GM12873 (cell line): ENCODE data around the gene UNK.

Experiments used
- TF ChIP-seq, protein P1 (sequence below): IDR thresholded peaks from 2 replicates; pipeline ENCODE4 v1.5.1; 2012; ENCODE audit warnings: low read depth, mild to moderate bottlenecking, moderate library complexity, low read length, control low read depth; ENCODE audit not compliant: insufficient read depth; ENCODE audit errors: missing control alignments

The UNK gene

DNA sequence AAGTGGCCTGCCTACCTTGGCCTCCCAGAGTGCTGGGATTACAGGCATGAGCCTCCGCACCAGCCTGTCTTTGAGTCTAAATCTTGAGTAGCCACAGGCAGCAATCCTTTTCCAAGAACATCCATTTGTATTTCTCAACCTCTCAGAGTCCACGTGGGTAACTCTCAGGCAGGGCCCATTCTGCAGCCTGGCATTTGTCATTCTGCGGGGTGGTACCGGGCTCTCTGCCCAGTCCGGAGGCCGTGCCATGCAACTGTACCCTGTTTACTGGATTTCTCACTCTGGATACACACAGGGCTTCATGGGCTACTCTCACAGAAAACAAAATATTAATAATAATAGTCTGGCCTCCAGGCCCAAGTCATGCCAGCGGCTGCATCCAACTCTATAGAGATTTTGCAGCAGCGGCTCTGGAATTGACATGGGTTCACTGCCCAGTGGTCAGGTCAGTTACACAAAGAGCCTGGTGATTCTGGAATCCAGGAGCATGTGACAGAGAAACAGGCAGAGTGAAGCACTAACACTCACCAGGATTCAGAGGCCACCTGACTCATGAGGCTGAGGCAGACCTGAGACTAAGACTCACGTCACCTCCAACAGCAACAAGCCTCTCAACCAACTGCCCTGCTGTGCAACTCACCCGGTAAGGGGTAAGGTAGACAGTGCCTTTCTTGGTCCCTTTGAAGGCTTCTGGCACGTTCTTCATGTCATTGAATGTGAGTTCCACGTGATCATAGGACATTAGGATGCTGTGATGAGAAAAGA, 66.5 kb downstream of the UNK start:
- TF ChIP-seq, protein P1, sequence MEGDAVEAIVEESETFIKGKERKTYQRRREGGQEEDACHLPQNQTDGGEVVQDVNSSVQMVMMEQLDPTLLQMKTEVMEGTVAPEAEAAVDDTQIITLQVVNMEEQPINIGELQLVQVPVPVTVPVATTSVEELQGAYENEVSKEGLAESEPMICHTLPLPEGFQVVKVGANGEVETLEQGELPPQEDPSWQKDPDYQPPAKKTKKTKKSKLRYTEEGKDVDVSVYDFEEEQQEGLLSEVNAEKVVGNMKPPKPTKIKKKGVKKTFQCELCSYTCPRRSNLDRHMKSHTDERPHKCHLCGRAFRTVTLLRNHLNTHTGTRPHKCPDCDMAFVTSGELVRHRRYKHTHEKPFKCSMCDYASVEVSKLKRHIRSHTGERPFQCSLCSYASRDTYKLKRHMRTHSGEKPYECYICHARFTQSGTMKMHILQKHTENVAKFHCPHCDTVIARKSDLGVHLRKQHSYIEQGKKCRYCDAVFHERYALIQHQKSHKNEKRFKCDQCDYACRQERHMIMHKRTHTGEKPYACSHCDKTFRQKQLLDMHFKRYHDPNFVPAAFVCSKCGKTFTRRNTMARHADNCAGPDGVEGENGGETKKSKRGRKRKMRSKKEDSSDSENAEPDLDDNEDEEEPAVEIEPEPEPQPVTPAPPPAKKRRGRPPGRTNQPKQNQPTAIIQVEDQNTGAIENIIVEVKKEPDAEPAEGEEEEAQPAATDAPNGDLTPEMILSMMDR, result no peak

DNA sequence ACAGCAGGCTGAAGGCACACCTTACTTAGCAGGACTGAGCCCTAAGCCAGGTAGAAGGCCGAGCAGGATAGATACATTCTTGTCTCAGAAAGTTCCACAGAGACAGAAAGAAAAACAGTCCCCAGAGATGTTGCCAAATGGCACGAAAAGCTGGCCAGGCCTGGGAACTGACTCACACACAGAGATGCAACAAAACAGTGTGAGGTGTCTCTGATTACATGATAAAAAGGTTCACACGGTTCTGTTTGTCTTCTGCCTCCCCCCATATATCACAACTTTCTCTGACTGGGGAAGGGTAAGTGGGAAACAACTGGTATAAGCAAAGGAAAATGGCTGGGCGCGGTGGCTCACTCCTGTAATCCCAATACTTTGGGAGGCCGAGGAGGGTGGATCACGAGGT, 68.8 kb downstream of the UNK start:
- TF ChIP-seq, protein P1, result no peak

DNA sequence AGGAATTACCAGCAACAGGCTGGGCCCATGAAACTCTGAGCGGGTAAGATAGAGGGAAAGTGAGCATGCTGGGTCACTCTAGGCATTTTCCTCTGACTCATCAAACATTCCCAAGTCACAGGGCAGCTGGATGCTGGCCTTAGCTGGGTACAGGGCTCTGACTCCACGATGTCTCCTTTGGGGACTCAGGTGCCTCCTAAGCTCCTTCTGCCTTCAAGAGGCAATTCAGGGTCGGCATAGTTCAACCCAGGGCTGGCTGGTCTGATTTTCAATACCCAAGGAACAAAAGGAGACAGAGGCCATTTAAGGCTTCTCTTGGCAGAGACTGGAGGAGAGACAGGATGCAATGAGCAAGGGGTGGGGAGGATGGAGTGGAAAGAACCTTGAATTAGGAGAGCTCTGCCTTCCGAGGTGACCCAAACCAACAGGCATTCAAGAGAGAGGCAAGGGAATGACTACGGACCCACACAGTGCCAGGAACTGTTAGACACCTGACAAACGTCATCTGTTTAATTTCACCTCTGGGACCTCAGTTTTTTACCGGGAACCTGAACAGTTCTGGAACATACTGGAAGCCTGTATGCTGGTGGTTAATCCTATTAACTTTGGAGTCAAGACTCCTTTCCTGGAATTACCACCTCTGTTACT, 69.6 kb downstream of the UNK start:
- TF ChIP-seq, protein P1, result no peak

DNA sequence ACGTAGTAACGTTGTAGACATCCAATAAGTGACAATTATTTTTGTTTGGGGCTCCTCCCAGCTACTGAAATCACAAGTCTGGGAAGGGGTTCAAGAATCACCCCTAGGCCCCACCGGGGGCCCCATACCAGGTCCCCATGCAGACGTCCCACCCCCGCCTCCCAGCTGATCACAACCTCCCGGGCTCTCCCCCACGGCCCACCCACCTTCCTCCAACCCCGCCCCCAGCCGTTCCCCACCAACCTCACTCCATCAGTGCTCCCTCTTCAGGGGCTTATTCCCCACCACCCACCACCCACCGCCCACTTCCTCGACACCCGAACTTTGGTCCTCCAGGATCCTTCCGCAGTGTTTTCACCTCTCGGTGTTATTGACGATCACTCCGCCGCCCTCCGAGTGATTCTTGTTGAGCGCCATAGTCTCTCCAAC, 70.3 kb downstream of the UNK start:
- TF ChIP-seq, protein P1, result no peak

DNA sequence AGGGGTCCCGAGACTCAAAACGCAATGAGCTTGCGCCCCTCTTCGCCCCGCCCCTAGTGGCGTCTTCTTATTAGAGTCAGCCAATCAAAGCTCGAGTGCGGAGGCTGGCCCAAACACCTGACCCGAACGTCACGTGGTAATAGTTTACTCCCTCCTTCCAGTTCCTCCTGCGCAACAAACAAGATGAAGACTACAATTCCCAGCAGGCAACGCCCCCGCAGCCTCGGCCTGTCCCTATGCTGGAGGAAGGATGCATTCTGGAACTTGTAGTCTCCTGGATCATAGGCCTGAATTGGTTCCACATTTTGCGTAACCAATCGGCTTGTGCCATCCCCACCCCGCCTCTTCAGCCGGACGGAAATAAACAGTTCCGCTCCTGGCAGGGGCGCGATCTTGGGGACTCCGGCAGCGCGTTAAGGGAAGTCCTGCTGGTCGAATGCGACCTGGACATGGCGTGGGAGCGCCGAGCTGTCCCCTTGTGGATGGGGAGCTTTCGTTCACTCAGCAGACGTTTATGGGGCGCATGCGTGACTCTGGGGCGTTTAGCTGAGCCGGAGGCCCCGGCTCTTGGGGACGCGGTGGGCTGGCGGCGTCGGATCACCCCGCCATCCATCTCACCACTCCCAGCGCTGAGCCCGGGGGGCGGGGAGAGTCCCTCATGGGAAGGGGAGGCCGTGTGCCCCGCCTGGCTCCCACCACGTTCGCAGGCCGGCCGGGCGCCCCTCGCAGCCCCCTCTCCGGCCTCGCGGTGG, 70.9 kb downstream of the UNK start, which contains the start of gene WBP2:
Gene WBP2, minus strand, starts transcription at position 26 of the 752 bp plus-strand sequence. CDS start 38 bp downstream, outside the sequence.
- TF ChIP-seq, protein P1, result peak; percentile 37

DNA sequence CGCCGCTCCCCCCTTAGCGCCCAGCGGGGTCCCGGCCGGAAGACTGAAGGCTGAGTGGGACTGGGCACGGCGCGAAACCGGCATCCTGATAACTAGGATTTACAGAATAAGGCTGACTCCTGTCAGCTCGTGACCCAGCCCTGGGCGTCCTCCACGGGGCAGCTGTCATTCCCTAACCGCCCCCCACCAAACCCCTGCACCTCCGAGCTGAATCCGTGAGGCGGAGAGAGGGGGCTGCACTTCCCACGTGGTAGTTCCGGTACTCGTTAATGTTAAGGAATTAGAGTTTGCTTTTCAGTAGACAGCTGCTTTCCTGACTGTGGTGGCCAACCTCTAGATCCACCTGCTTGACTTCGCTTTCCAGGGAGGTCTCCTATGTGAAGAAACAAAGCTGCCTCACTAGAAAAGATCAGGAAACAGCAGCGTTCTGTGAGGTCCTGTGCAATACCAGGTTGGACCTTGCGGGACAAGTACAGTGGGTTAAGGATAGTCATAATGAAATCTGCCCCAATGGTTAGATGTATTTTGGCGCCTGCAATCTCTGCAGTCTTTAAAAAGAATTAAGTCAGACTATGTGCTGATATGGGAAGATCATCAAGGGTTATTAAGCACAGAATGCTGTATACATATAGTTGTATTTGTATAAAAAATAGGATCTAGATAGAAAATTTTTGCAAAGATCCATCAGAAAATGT, 71.6 kb downstream of the UNK start:
- TF ChIP-seq, protein P1, result no peak
